Loucy (cell line): Measurements from ENCODE around the gene LUZP1.

ENCODE experiments used
- H2AFZ ChIP-seq: fragments of 200-600 bp; sonication (generic); 2 replicates; pipeline ENCODE4 v1.6.0; 2016; ENCODE audit warnings: antibody characterized with exemption, mild to moderate bottlenecking, low read length, moderate library complexity
- H3F3A ChIP-seq: fragments of 200-600 bp; 2 replicates; pipeline ENCODE4 v1.6.0; 2016; ENCODE audit warnings: antibody characterized with exemption, low read depth, mild to moderate bottlenecking
- H3K27me3 ChIP-seq: fragments of 200-600 bp; sonication (generic); 2 replicates; pipeline ENCODE4 v1.6.1; 2014; ENCODE audit warnings: low read length, mild to moderate bottlenecking; ENCODE audit not compliant: insufficient read depth, poor library complexity, severe bottlenecking
- H3K36me3 ChIP-seq: fragments of 200-600 bp; sonication (generic); 2 replicates; pipeline ENCODE4 v1.6.1; 2016; ENCODE audit warnings: low read length; ENCODE audit not compliant: insufficient read depth
- H3K4me1 ChIP-seq: fragments of 200-600 bp; sonication (generic); 2 replicates; pipeline ENCODE4 v1.5.1; 2014; ENCODE audit warnings: low read length, mild to moderate bottlenecking; ENCODE audit not compliant: insufficient read depth, poor library complexity, severe bottlenecking
- H3K4me2 ChIP-seq: fragments of 200-600 bp; sonication (generic); 2 replicates; pipeline ENCODE4 v1.6.0; 2014; ENCODE audit warnings: antibody characterized with exemption, low read length, low read depth, mild to moderate bottlenecking; ENCODE audit not compliant: poor library complexity, severe bottlenecking
- H3K4me3 ChIP-seq: fragments of 200-600 bp; sonication (generic); 2 replicates; pipeline ENCODE4 v1.5.1; 2014; ENCODE audit warnings: low read length, mild to moderate bottlenecking, mixed read lengths; ENCODE audit not compliant: poor library complexity, severe bottlenecking
- H3K79me2 ChIP-seq: fragments of 200-600 bp; sonication (generic); 2 replicates; pipeline ENCODE4 v1.6.1; 2014; ENCODE audit warnings: low read length; ENCODE audit not compliant: insufficient read depth
- H3K9ac ChIP-seq: fragments of 200-600 bp; sonication (generic); 2 replicates; pipeline ENCODE4 v1.6.0; 2014; ENCODE audit warnings: mild to moderate bottlenecking, low read depth, low read length, moderate library complexity; ENCODE audit not compliant: poor library complexity, severe bottlenecking
- H3K9me2 ChIP-seq: fragments of 200-600 bp; sonication (generic); replicated peaks from 2 replicates; pipeline ENCODE4 v1.6.1; 2016; ENCODE audit warnings: low read depth, low read length, mixed read lengths
- H3K9me3 ChIP-seq: fragments of 200-600 bp; sonication (generic); 2 replicates; pipeline ENCODE4 v1.6.1; 2014; ENCODE audit warnings: mild to moderate bottlenecking, antibody characterized with exemption, low read length, low read depth; ENCODE audit not compliant: insufficient read depth
- H4K20me1 ChIP-seq: fragments of 200-600 bp; sonication (generic); 2 replicates; pipeline ENCODE4 v1.6.0; 2014; ENCODE audit warnings: antibody characterized with exemption, low read length, mild to moderate bottlenecking; ENCODE audit not compliant: insufficient read depth, poor library complexity, severe bottlenecking
- CTCF ChIP-seq: fragments of 200-600 bp; sonication (generic); conservative IDR thresholded peaks from 2 replicates; pipeline ENCODE4 v1.5.1; 2014; ENCODE audit warnings: mild to moderate bottlenecking, antibody characterized with exemption, low read length
- EZH2phosphoT487 ChIP-seq: fragments of 200-600 bp; IDR thresholded peaks from 2 replicates; pipeline ENCODE4 v1.6.1; 2018; ENCODE audit warnings: antibody characterized with exemption, mild to moderate bottlenecking, moderate library complexity, borderline replicate concordance

LUZP1 gene

GRCh38 chr1:23116216-23116836 lies 52.3 kb downstream of the LUZP1 start:
- H3K4me1 ChIP-seq, result peaks cover 13% of the 10 kb centered on the region
- no peaks in the 10 kb centered on the region for H3K36me3 ChIP-seq
- H3K27me3 ChIP-seq, result no peaks in the 10 kb centered on the region
- H3K9ac ChIP-seq, result no peak overlapping the region
- peaks cover 91% of the 10 kb centered on the region for H3K79me2 ChIP-seq
- H2AFZ ChIP-seq, result no peak overlapping the region
- no peak overlapping the region for H3K4me3 ChIP-seq
- H3K9me3 ChIP-seq, result no peaks in the 10 kb centered on the region
- H3K9me2 ChIP-seq, result no peaks in the 10 kb centered on the region
- H4K20me1 ChIP-seq, result peaks cover 29% of the 10 kb centered on the region
- no peak for TF ChIP-seq EZH2phosphoT487
- TF ChIP-seq CTCF, result no peak
- H3K4me2 ChIP-seq, result no peak overlapping the region
- no peaks in the 10 kb centered on the region for H3F3A ChIP-seq

- H4K20me1 ChIP-seq, result peaks cover 17% of the 10 kb centered on the region
- H2AFZ ChIP-seq, result no peak overlapping the region
- no peak overlapping the region for H3K9ac ChIP-seq
- H3K79me2 ChIP-seq, result peaks cover 89% of the 10 kb centered on the region
- no peak overlapping the region for H3K4me2 ChIP-seq
- H3K27me3 ChIP-seq, result no peaks in the 10 kb centered on the region
- peaks cover 9% of the 10 kb centered on the region for H3K4me1 ChIP-seq
- TF ChIP-seq EZH2phosphoT487, result no peak
- TF ChIP-seq CTCF, result no peak
- no peaks in the 10 kb centered on the region for H3F3A ChIP-seq
- no peak overlapping the region for H3K4me3 ChIP-seq
- H3K9me2 ChIP-seq, result no peaks in the 10 kb centered on the region
- no peaks in the 10 kb centered on the region for H3K36me3 ChIP-seq
- H3K9me3 ChIP-seq, result no peaks in the 10 kb centered on the region
These were observed 54.1 kb downstream of the LUZP1 start for GRCh38 chr1:23114424-23115079.

- Histone ChIP-seq H3K4me2 (no peak overlapping the region), H3F3A (no peaks in the 10 kb centered on the region), H4K20me1 (peaks cover 11% of the 10 kb centered on the region), H3K4me1 (no peaks in the 10 kb centered on the region), H3K27me3 (no peaks in the 10 kb centered on the region), H3K36me3 (peaks cover 22% of the 10 kb centered on the region; the same call in 1 of the 2 replicates), H3K9me2 (no peaks in the 10 kb centered on the region), H3K9ac (no peak overlapping the region), H3K4me3 (no peak overlapping the region), H3K9me3 (no peaks in the 10 kb centered on the region), H3K79me2 (peaks cover 75% of the 10 kb centered on the region), H2AFZ (no peak overlapping the region)
- TF ChIP-seq EZH2phosphoT487 (no peak), CTCF (no peak)
These were observed 56.8 kb downstream of the LUZP1 start for GRCh38 chr1:23111600-23112535.
